Neural progenitor cell (in vitro differentiated cells): ENCODE measurements around the gene RAX2.

ENCODE experiments used
- EZH2 ChIP-seq: fragments of 200-600 bp; sonication (generic); IDR thresholded peaks from 2 replicates; pipeline ENCODE4 v1.6.1; 2017; ENCODE audit warnings: antibody characterized with exemption, mild to moderate bottlenecking, moderate library complexity
- EZH2phosphoT487 ChIP-seq: fragments of 200-600 bp; sonication (generic); IDR thresholded peaks from 2 replicates; pipeline ENCODE4 v1.6.1; 2017; ENCODE audit warnings: antibody characterized with exemption
- TF ChIP-seq, protein P1 (sequence below): fragments of 200-600 bp; sonication (generic); IDR thresholded peaks from 2 replicates; pipeline ENCODE4 v1.5.1; 2017; ENCODE audit warnings: antibody characterized with exemption, mild to moderate bottlenecking

DNA sequence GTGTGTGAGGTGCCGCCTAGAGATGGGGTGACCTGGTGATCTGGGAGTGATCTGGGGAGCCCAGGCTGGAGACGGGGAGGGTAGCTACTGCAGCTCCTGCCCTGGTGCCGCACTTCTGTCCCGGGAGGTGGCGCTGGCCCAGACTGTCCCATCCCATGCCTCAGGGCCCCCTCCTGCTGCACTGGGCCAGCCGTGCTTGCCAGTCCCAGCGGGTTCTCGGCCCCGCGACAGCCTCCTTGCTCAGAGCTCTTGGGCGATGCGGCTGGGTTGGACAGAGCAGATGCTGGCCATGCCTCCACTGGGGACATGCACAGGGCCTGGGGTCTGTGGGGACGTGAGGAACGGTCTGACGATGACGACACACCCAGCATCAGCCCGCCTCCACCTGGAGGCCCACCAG lies 2.5 kb downstream of the RAX2 start:
- TF ChIP-seq, protein P1, sequence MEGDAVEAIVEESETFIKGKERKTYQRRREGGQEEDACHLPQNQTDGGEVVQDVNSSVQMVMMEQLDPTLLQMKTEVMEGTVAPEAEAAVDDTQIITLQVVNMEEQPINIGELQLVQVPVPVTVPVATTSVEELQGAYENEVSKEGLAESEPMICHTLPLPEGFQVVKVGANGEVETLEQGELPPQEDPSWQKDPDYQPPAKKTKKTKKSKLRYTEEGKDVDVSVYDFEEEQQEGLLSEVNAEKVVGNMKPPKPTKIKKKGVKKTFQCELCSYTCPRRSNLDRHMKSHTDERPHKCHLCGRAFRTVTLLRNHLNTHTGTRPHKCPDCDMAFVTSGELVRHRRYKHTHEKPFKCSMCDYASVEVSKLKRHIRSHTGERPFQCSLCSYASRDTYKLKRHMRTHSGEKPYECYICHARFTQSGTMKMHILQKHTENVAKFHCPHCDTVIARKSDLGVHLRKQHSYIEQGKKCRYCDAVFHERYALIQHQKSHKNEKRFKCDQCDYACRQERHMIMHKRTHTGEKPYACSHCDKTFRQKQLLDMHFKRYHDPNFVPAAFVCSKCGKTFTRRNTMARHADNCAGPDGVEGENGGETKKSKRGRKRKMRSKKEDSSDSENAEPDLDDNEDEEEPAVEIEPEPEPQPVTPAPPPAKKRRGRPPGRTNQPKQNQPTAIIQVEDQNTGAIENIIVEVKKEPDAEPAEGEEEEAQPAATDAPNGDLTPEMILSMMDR: no peak
- TF ChIP-seq EZH2: no peak
- no peak for TF ChIP-seq EZH2phosphoT487
